ENCODE measurements around the gene GNAT1. TPM values are rescaled to one million over a fixed set of nuclear protein-coding genes. Genes with fewer than 3 reads are reported as not detected.

Gene GNAT1
- total RNA-seq, 2 experiments from 2014 or later: not detected

DNA sequence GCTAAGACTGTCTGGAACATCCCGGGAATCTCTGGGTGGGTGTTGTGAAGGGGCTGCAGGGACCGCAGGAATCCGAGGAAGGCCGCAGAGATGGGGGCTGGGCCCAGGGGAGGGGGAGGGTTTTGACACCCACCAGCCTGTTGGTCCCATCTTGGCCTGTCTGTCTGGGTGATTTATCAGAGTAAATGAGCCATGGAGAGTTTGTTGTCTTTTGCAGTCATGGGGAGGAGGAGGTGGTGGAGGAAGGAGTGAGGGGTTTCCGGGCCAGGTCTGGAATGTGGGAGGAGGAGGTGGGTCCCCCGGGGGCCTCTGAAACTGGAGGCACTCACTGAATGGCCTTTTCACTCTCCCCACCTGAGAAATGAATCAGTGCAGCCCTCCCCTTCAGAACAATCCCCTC is 24.8 kb upstream of the GNAT1 start:
- no peaks in the 10 kb centered on the region for H3K4me1 Mint-ChIP-seq
- H3K27ac Mint-ChIP-seq: no peak overlapping the region
- H3K27me3 Mint-ChIP-seq: no peaks in the 10 kb centered on the region
- ATAC-seq: no peak
- H3K36me3 Mint-ChIP-seq: no peaks in the 10 kb centered on the region
- no peak overlapping the region for H3K4me3 Mint-ChIP-seq
- H3K9me3 Mint-ChIP-seq (ENCODE audit: low read depth): no peaks in the 10 kb centered on the region
- CTCF ChIA-PET: no interaction called here
- no peak for DNase-seq

DNA sequence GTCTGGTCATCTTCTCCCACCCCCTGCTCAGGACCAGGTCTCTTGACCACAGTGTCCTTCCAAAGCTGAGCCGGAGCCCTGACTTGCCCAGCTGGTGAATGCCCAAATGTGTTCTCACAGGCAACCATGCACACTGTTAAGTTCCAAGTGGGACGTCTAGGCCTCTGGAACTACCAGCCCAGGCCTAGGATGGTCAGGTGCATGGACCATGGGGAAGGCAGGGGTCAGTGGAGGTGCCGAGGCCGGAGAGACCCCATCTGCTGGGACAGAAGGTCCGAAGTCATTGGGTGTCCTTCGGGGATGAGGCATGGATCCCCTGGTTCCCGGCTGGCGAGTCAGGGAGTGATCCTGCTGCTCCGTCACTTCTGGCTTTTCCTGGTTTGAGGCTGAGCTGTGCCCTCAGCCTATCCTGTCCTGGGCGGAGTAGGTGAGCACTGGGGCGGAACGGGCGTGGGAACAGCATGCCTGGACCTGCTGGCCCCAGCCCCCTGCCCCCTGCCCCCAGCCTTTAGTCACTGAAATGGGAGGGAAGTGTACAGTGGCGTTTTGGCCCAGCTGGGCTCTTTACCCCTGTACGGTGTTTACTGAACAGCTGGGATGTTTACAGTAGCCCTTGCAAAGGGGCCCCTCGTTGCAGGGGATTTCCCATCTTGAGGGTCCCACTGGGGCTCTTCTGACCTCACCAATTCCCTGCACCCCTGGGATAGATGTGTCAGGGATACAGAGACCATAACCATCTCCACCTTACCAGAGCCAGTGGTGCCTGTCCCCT is 24.2 kb upstream of the GNAT1 start:
- H3K4me3 Mint-ChIP-seq: no peak overlapping the region
- CTCF ChIA-PET: no interaction called here
- H3K9me3 Mint-ChIP-seq (ENCODE audit: low read depth): no peaks in the 10 kb centered on the region
- ATAC-seq (no peak), DNase-seq (no peak)
- no peaks in the 10 kb centered on the region for H3K36me3 Mint-ChIP-seq
- H3K27ac Mint-ChIP-seq: no peak overlapping the region
- H3K4me1 Mint-ChIP-seq: no peaks in the 10 kb centered on the region
- H3K27me3 Mint-ChIP-seq: no peaks in the 10 kb centered on the region

DNA sequence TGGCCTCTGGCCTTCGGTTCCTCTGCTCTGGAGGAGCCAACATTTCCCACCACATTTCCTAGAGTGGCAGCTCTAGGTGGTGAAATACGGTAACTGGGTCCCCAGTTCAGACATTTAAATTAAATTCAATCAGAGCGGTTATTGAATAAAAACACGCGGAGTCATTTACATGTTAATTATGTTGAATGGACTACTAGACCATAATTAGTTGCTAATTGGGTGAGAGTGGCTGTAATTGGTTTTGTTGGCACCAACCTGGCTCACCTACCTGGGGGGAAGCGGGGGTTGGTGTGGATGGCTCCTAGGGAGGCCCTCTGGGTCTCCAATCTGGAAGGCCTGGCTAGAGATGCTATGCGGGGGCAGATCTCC is 23.6 kb upstream of the GNAT1 start:
- Mint-ChIP-seq H3K27ac (no peak overlapping the region), H3K4me3 (no peak overlapping the region), H3K36me3 (no peaks in the 10 kb centered on the region), H3K4me1 (no peaks in the 10 kb centered on the region), H3K9me3 (ENCODE audit: low read depth) (no peaks in the 10 kb centered on the region), H3K27me3 (no peaks in the 10 kb centered on the region)
- CTCF ChIA-PET: no interaction called here
- ATAC-seq (no peak), DNase-seq (no peak)

DNA sequence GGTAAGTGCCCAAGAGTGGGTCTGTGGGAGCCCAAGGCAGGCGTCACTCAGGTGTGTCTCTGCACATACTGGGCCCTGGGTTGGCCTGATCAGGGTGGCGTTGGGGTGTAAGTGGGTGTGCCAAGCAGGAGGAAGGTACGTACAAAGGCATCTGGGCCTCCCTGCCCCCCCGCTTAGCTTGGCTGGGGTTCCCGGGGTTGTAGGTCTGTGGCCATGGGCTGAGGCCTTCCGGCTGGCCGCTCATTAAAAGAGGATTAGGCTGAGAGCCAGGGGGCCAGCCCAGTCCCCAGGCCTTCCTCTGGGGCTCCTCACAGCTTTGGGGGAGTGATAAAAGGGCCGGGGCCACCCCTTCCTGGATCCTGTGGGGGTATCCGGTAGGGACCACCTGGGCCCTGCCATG is 23.0 kb upstream of the GNAT1 start:
- Mint-ChIP-seq H3K9me3 (ENCODE audit: low read depth) (no peaks in the 10 kb centered on the region), H3K4me1 (peaks cover under 1% of the 10 kb centered on the region), H3K4me3 (no peak overlapping the region), H3K36me3 (no peaks in the 10 kb centered on the region), H3K27ac (no peak overlapping the region), H3K27me3 (no peaks in the 10 kb centered on the region)
- CTCF ChIA-PET: interaction anchor here (1.0 kb wide), 1 partner anchor 10 kb away, joined by 3 read pairs; no protein-coding TSS in a partner anchor
- DNase-seq: no peak
- ATAC-seq: no peak

DNA sequence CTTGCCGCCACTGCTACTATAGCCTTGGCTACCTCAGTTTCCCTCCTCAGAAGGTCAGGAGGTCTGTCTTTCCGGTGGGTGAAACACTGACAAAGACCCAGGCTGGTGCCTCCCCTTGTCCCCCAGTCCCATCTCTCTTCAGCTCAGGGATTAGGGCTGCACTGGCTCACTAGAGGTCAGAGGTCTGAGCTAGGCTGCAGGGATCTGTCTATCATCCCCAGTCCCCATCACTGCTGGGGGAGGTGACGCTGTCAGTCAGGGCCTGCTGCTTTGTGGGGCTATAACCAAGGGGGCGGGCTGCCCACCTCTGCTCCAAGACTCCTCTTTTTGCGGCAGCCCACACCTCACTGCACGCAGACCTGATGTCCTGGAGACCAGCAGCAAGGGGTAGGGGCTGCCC is 22.6 kb upstream of the GNAT1 start:
- no peak overlapping the region for H3K27ac Mint-ChIP-seq
- peaks cover 5% of the 10 kb centered on the region for H3K4me1 Mint-ChIP-seq
- CTCF ChIA-PET: interaction anchor here (1.0 kb wide), 1 partner anchor 10 kb away, joined by 3 read pairs; no protein-coding TSS in a partner anchor
- ATAC-seq: no peak
- no peaks in the 10 kb centered on the region for H3K9me3 Mint-ChIP-seq (ENCODE audit: low read depth)
- no peak for DNase-seq
- H3K36me3 Mint-ChIP-seq: no peaks in the 10 kb centered on the region
- no peak overlapping the region for H3K4me3 Mint-ChIP-seq
- H3K27me3 Mint-ChIP-seq: no peaks in the 10 kb centered on the region

DNA sequence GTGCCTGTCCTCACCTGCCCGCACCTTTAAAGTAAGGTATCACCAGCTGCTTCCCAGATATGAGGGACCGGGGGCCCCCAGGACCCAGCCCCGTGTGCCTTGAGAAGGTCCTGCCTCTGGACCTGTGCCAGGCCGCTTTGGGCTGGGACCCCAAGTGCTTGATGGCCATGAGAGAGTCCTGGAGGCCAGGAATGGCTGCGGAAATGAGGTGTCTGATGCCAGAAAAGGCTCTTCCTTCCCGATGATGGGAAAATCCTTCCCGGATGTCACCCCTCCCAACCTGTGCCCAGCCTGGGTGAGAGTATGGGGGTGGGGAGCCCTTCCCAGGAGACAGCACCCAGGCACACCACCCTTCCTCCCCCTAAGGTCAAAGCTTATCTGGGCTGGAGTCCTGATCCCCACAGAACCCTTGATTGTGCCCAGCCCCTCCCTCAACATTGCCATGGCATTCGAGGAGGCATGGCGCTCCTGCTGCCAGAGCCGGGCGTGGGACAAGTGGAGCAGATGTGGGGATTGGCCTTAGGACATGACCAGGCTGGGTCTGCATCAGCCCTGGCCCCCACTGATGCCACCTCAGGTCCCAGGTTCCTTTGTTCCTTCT is 22.1 kb upstream of the GNAT1 start:
- Mint-ChIP-seq H3K9me3 (ENCODE audit: low read depth) (no peaks in the 10 kb centered on the region), H3K4me3 (no peak overlapping the region), H3K27me3 (no peaks in the 10 kb centered on the region), H3K4me1 (peaks cover 6% of the 10 kb centered on the region), H3K27ac (no peak overlapping the region), H3K36me3 (no peaks in the 10 kb centered on the region)
- no peak for ATAC-seq
- DNase-seq: no peak
- CTCF ChIA-PET: interaction anchor here (1.0 kb wide), 1 partner anchor 9 kb away, joined by 3 read pairs; no protein-coding TSS in a partner anchor

DNA sequence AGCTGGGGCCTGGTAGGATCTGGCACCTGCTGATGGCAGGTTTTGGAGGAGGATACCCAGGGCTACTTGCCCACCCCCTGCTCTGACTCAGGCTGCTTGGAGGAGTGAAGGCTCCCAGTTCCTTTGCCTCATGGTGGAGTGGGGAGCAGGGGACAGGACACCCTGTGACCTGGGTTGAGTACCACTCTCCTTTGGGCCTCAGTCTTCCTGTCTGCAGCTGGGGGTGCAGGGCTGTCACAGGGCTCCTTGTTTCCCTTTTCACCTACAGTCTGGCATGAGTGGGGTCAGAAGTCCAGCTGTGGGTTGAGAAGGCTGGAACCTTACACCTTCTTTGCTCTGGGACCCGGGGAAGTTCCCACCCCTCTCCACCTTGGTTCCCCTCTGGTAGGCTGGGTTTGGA is 21.6 kb upstream of the GNAT1 start:
- H3K4me3 Mint-ChIP-seq: no peak overlapping the region
- peaks cover 6% of the 10 kb centered on the region for H3K4me1 Mint-ChIP-seq
- no peak overlapping the region for H3K27ac Mint-ChIP-seq
- ATAC-seq (no peak), DNase-seq (no peak)
- CTCF ChIA-PET: no interaction called here
- no peaks in the 10 kb centered on the region for H3K27me3 Mint-ChIP-seq
- H3K36me3 Mint-ChIP-seq: no peaks in the 10 kb centered on the region
- no peaks in the 10 kb centered on the region for H3K9me3 Mint-ChIP-seq (ENCODE audit: low read depth)

DNA sequence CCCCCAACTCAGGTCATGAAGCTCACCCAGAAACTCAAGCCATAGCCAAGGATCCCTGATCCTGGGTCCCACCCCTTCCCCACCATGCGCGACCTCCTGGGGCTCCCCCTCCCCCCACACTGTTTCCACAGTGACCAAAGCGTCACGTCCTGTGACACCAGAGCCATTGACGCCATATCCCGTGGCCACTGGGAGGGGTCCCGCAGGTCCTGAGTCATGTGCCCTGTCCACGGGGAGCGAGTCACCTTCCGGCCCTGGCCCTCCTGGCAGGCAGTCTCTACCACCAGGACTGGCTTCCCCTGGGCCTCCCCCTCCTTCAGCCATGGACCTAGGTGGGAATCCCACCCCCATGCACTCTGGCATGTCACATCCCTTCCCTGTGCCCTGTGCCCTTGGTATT is 20.7 kb upstream of the GNAT1 start:
- Mint-ChIP-seq H3K36me3 (no peaks in the 10 kb centered on the region), H3K4me3 (no peak overlapping the region), H3K4me1 (peaks cover 6% of the 10 kb centered on the region), H3K9me3 (ENCODE audit: low read depth) (no peaks in the 10 kb centered on the region), H3K27me3 (no peaks in the 10 kb centered on the region), H3K27ac (no peak overlapping the region)
- ATAC-seq (no peak), DNase-seq (no peak)
- CTCF ChIA-PET: no interaction called here

DNA sequence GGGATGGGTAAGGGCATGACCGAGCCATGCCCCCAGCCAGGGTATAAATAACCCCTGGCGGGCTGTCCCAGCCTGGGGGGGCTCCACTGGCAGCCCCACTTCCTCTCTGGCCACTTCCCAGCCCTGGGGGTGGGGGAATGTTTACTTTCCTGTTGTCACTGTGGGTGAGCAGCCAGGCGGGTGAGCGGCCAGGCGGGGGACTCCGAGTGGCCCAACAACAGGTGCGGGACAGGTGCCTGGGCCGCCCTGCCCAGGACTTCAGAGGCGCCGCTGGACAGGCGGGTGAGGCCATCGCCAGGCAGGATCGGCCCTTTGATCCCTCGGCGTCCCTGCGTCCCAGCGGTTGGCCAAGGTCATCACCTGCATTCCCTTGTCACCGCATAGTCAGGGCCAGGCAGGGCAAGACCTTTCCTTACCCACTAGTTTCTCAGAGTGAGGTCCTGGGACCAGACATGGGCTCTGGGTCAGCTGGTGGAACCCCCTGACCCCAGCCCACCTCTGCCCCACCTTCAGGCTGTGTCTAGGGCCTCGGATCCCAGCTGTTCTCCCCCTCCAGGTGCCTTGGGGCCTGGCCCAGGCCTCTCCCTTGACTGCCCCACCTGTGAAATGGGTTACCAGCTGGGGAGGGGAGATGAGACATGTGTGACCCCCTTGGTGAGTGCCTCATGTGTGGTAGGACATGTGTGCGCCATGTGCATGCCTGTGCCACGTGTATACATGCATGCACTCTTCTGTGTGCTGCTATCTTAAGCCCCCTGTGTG is 19.7 kb upstream of the GNAT1 start:
- DNase-seq (no peak), ATAC-seq (no peak)
- Mint-ChIP-seq H3K9me3 (ENCODE audit: low read depth) (no peaks in the 10 kb centered on the region), H3K4me3 (no peak overlapping the region), H3K4me1 (peaks cover 6% of the 10 kb centered on the region), H3K27ac (no peak overlapping the region), H3K36me3 (no peaks in the 10 kb centered on the region), H3K27me3 (no peaks in the 10 kb centered on the region)
- CTCF ChIA-PET: no interaction called here

DNA sequence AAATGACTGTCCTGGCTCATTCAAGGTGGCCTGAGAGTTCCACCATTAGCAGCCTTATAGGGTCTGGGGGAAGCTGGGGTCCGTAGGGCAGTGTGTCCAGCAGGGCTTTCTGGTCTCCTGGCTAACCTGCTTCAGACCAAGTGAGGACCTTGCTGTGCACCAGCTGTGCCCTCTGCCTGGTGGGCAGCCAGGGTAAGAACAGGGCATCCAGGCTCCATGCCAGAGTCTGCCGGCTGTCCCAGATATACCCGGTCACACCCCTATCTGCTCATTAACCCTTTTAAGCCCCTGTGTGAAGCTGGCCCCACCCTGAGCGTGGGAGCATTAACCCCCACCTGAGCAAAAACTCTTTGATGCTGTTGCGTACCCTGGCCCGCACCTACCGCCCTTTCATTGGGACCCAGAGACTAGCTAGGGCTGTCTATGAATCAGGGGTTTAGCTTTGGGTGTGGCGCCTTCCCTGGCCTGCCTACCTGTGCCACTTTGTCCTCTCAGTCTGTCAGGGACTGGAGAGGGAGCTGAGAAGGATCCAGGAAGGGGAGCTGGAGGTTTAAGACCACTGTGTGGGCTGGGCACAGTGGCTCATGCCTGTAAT is 18.7 kb upstream of the GNAT1 start:
- peaks cover 6% of the 10 kb centered on the region for H3K4me1 Mint-ChIP-seq
- no peaks in the 10 kb centered on the region for H3K36me3 Mint-ChIP-seq
- no peak overlapping the region for H3K4me3 Mint-ChIP-seq
- ATAC-seq: no peak
- H3K27me3 Mint-ChIP-seq: no peaks in the 10 kb centered on the region
- H3K27ac Mint-ChIP-seq: no peak overlapping the region
- DNase-seq: no peak
- no peaks in the 10 kb centered on the region for H3K9me3 Mint-ChIP-seq (ENCODE audit: low read depth)
- CTCF ChIA-PET: interaction anchor here (1.4 to 2.5 kb wide), 2 partner anchors 9 to 53 kb away, joined by 6 to 7 read pairs; no protein-coding TSS in a partner anchor

DNA sequence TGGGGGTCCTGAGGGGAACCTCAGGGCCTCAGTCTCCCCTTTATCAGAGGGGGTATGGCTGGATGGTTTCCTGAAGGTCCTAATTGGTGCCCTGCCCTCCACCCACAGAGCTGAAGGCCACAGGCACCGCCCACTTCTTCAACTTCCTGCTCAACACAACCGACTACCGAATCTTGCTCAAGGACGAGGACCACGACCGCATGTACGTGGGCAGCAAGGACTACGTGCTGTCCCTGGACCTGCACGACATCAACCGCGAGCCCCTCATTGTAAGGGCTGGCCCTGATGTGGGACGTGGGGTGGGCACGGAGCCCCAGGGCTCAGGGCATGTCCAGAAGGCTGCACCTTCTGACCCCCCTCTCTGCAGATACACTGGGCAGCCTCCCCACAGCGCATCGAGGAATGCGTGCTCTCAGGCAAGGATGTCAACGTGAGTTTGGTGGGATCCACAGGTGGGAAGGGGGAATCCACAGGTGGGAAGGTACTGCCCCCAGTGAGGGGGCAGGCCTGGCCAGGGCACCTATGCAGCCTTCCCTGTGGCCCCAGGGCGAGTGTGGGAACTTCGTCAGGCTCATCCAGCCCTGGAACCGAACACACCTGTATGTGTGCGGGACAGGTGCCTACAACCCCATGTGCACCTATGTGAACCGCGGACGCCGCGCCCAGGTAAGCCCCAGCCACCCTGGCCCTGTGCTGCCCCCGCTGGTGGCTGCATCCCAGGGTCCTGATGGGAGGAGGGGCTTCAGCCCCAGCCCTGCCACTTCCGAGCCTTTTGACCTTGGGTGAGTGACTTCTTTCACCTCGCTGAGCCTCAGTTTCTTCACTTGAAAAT is 17.5 kb upstream of the GNAT1 start:
- Mint-ChIP-seq H3K4me1 (peaks cover 6% of the 10 kb centered on the region), H3K27me3 (peaks cover 2% of the 10 kb centered on the region), H3K27ac (no peak overlapping the region), H3K9me3 (ENCODE audit: low read depth) (no peaks in the 10 kb centered on the region), H3K36me3 (no peaks in the 10 kb centered on the region), H3K4me3 (no peak overlapping the region)
- ATAC-seq (no peak), DNase-seq (no peak)
- CTCF ChIA-PET: interaction anchor here (1.4 to 2.5 kb wide), 2 partner anchors 10 to 52 kb away, joined by 6 to 7 read pairs; no protein-coding TSS in a partner anchor

DNA sequence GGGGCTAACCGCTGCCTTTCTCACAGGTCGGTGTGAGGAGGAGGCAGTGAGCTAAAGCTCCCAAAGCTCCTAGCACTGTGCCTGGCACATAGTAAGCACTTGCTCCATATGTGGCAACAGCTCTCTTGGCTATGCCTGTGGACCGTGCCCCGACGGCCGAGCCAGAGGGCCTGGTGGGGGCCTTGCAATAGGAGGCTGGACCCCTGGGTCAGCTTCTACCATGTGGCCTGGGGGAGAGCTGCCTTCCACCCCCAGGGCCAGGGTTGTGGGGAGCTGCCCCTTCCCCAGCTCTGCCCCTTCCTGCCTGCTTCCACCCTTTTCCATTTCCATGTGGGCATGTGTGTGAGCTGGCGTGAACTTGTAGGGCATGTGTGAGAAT is 16.9 kb upstream of the GNAT1 start:
- ATAC-seq (no peak), DNase-seq (no peak)
- H3K4me1 Mint-ChIP-seq: peaks cover 6% of the 10 kb centered on the region
- CTCF ChIA-PET: interaction anchor here (2.5 kb wide), 1 partner anchor 11 kb away, joined by 7 read pairs; no protein-coding TSS in a partner anchor
- H3K27me3 Mint-ChIP-seq: peaks cover 2% of the 10 kb centered on the region
- H3K9me3 Mint-ChIP-seq (ENCODE audit: low read depth): no peaks in the 10 kb centered on the region
- H3K27ac Mint-ChIP-seq: no peak overlapping the region
- no peaks in the 10 kb centered on the region for H3K36me3 Mint-ChIP-seq
- H3K4me3 Mint-ChIP-seq: no peak overlapping the region

All from activated CD8-positive, alpha-beta memory T cell treated with anti-CD3 and anti-CD28 coated beads, Interleukin-2, amount 10 ng/mL, durations not matched to agents 7 days and 5 days (primary cell).